Measurements from ENCODE around the gene B3GNT9. TPM values are rescaled to one million over a fixed set of nuclear protein-coding genes. Genes with fewer than 3 reads are reported as not detected.

B3GNT9 gene
- total RNA-seq, 1 experiment from 2014 or later: 6.8 TPM

- H3K36me3 Mint-ChIP-seq (ENCODE audit: insufficient read depth, unreplicated experiment): peaks cover 24% of the 10 kb centered on the region
- intact Hi-C loops (cut with micrococcal nuclease; ENCODE audit: unreplicated experiment): no loop called here
- CTCF ChIA-PET: interaction anchor here (0.6 to 1.2 kb wide), 4 partner anchors 10 to 145 kb away, joined by 3 to 4 read pairs (median 3); no protein-coding TSS in a partner anchor
- peak; percentile 16 for DNase-seq
- no TSS peak for BruUV-seq (replicated peaks)
- H3K27me3 Mint-ChIP-seq (ENCODE audit: unreplicated experiment): no peaks in the 10 kb centered on the region
- peaks cover 30% of the 10 kb centered on the region for H3K4me1 Mint-ChIP-seq (ENCODE audit: low read depth, unreplicated experiment)
- H3K4me3 Mint-ChIP-seq (ENCODE audit: low read depth, unreplicated experiment): no peak overlapping the region
- H3K27ac Mint-ChIP-seq (ENCODE audit: unreplicated experiment): no peak overlapping the region
- H3K9me3 Mint-ChIP-seq (ENCODE audit: low read depth, unreplicated experiment): no peaks in the 10 kb centered on the region
- TF ChIP-seq, protein P1, sequence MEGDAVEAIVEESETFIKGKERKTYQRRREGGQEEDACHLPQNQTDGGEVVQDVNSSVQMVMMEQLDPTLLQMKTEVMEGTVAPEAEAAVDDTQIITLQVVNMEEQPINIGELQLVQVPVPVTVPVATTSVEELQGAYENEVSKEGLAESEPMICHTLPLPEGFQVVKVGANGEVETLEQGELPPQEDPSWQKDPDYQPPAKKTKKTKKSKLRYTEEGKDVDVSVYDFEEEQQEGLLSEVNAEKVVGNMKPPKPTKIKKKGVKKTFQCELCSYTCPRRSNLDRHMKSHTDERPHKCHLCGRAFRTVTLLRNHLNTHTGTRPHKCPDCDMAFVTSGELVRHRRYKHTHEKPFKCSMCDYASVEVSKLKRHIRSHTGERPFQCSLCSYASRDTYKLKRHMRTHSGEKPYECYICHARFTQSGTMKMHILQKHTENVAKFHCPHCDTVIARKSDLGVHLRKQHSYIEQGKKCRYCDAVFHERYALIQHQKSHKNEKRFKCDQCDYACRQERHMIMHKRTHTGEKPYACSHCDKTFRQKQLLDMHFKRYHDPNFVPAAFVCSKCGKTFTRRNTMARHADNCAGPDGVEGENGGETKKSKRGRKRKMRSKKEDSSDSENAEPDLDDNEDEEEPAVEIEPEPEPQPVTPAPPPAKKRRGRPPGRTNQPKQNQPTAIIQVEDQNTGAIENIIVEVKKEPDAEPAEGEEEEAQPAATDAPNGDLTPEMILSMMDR (IDR thresholded peaks at IDR 0.05; ENCODE audit: unreplicated experiment): no peak
These were observed 38.0 kb downstream of the B3GNT9 start for GRCh38 chr16:67112591-67113399.

GRCh38 chr16:67111951-67112444 lies 38.8 kb downstream of the B3GNT9 start:
- H3K36me3 Mint-ChIP-seq (ENCODE audit: insufficient read depth, unreplicated experiment): peaks cover 24% of the 10 kb centered on the region
- no peaks in the 10 kb centered on the region for H3K9me3 Mint-ChIP-seq (ENCODE audit: low read depth, unreplicated experiment)
- DNase-seq: no peak
- H3K4me3 Mint-ChIP-seq (ENCODE audit: low read depth, unreplicated experiment): no peak overlapping the region
- BruUV-seq (replicated peaks): no TSS peak
- intact Hi-C loops (cut with micrococcal nuclease; ENCODE audit: unreplicated experiment): no loop called here
- H3K27me3 Mint-ChIP-seq (ENCODE audit: unreplicated experiment): no peaks in the 10 kb centered on the region
- CTCF ChIA-PET: interaction anchor here (0.7 to 1.2 kb wide), 2 partner anchors 43 to 144 kb away, joined by 3 read pairs; no protein-coding TSS in a partner anchor
- peaks cover 30% of the 10 kb centered on the region for H3K4me1 Mint-ChIP-seq (ENCODE audit: low read depth, unreplicated experiment)
- TF ChIP-seq, protein P1 (IDR thresholded peaks at IDR 0.05; ENCODE audit: unreplicated experiment): no peak
- no peak overlapping the region for H3K27ac Mint-ChIP-seq (ENCODE audit: unreplicated experiment)

- CTCF ChIA-PET: interaction anchor here (0.5 to 0.8 kb wide), 4 partner anchors 24 to 209 kb away, joined by 3 to 5 read pairs (median 4); no protein-coding TSS in a partner anchor
- Mint-ChIP-seq H3K27ac (ENCODE audit: unreplicated experiment) (peak within 1 kb of the TSS; percentile 72), H3K9me3 (ENCODE audit: low read depth, unreplicated experiment) (no peaks in the 10 kb centered on the region), H3K27me3 (ENCODE audit: unreplicated experiment) (no peaks in the 10 kb centered on the region), H3K36me3 (ENCODE audit: insufficient read depth, unreplicated experiment) (peaks cover 24% of the 10 kb centered on the region), H3K4me3 (ENCODE audit: low read depth, unreplicated experiment) (peak within 1 kb of the TSS; percentile 91), H3K4me1 (ENCODE audit: low read depth, unreplicated experiment) (peaks cover 21% of the 10 kb centered on the region)
- BruUV-seq (replicated peaks): no TSS peak
- DNase-seq: peak; percentile 99
- TF ChIP-seq, protein P1 (IDR thresholded peaks at IDR 0.05; ENCODE audit: unreplicated experiment): no peak
- intact Hi-C loops (cut with micrococcal nuclease; ENCODE audit: unreplicated experiment): loop anchor here (5.0 kb wide), 1 partner anchor 53 kb away; the partner anchor contains the start of gene HSF4
These were observed 41.2 kb downstream of the B3GNT9 start, which contains the start of gene PHAF1 for GRCh38 chr16:67109407-67110135. Gene PHAF1 (plus strand): TSS chr16:67109941. CDS start chr16:67110176, 235 bp downstream.

- TF ChIP-seq, protein P1 (IDR thresholded peaks at IDR 0.05; ENCODE audit: unreplicated experiment): no peak
- CTCF ChIA-PET: no interaction called here
- H3K9me3 Mint-ChIP-seq (ENCODE audit: low read depth, unreplicated experiment): no peaks in the 10 kb centered on the region
- intact Hi-C loops (cut with micrococcal nuclease; ENCODE audit: unreplicated experiment): loop anchor here (5.0 kb wide), 1 partner anchor 53 kb away; the partner anchor contains the start of gene HSF4
- no TSS peak for BruUV-seq (replicated peaks)
- peaks cover 24% of the 10 kb centered on the region for H3K36me3 Mint-ChIP-seq (ENCODE audit: insufficient read depth, unreplicated experiment)
- peak overlapping the region; percentile 72 for H3K27ac Mint-ChIP-seq (ENCODE audit: unreplicated experiment)
- H3K4me1 Mint-ChIP-seq (ENCODE audit: low read depth, unreplicated experiment): peaks cover 16% of the 10 kb centered on the region
- peak overlapping the region; percentile 91 for H3K4me3 Mint-ChIP-seq (ENCODE audit: low read depth, unreplicated experiment)
- DNase-seq: no peak
- H3K27me3 Mint-ChIP-seq (ENCODE audit: unreplicated experiment): no peaks in the 10 kb centered on the region
These were observed 41.8 kb downstream of the B3GNT9 start for GRCh38 chr16:67108931-67109406.

Data from Calu3 (cell line).